GM23248 (cell line): ENCODE data around the gene SAXO1. TPM values are rescaled to one million over a fixed set of nuclear protein-coding genes. Genes with fewer than 3 reads are reported as not detected.

ENCODE experiments used
- DNase-seq: peaks from one replicate; pipeline ENCODE4 v3.0.0-alpha.2; 2015
- H2AFZ ChIP-seq: fragments of 200-600 bp; sonication (generic); 2 replicates; pipeline ENCODE4 v1.6.1; 2016; ENCODE audit warnings: antibody characterized with exemption
- H3F3A ChIP-seq: fragments of 200-600 bp; sonication (generic); 2 replicates; pipeline ENCODE4 v1.6.1; 2016; ENCODE audit warnings: mild to moderate bottlenecking, antibody characterized with exemption, mixed run types; ENCODE audit not compliant: insufficient read depth
- H3K27ac ChIP-seq: fragments of 200-600 bp; sonication (generic); 2 replicates; pipeline ENCODE4 v1.5.1; 2016; ENCODE audit warnings: mild to moderate bottlenecking
- H3K27me3 ChIP-seq: fragments of 200-600 bp; sonication (generic); replicated peaks from 2 replicates; pipeline ENCODE4 v1.6.1; 2016; ENCODE audit warnings: mild to moderate bottlenecking; ENCODE audit not compliant: insufficient read depth
- H3K36me3 ChIP-seq: fragments of 200-600 bp; sonication (generic); 2 replicates; pipeline ENCODE4 v1.6.1; 2016; ENCODE audit warnings: low read depth, mild to moderate bottlenecking
- H3K4me1 ChIP-seq: fragments of 200-600 bp; sonication (generic); 2 replicates; pipeline ENCODE4 v1.6.1; 2016; ENCODE audit warnings: mild to moderate bottlenecking; ENCODE audit not compliant: insufficient read depth
- H3K4me2 ChIP-seq: fragments of 200-600 bp; sonication (generic); one replicate; pipeline ENCODE4 v1.6.1; 2016; ENCODE audit warnings: mild to moderate bottlenecking; ENCODE audit not compliant: unreplicated experiment
- H3K4me3 ChIP-seq: fragments of 200-600 bp; sonication (generic); 2 replicates; pipeline ENCODE4 v1.5.1; 2016; ENCODE audit warnings: mild to moderate bottlenecking
- H3K79me2 ChIP-seq: fragments of 200-600 bp; sonication (generic); 2 replicates; pipeline ENCODE4 v1.6.1; 2016; ENCODE audit warnings: mild to moderate bottlenecking; ENCODE audit not compliant: insufficient read depth
- H3K9ac ChIP-seq: fragments of 200-600 bp; sonication (generic); 2 replicates; pipeline ENCODE4 v1.6.1; 2016; ENCODE audit warnings: mild to moderate bottlenecking
- H3K9me2 ChIP-seq: fragments of 200-600 bp; sonication (generic); 2 replicates; pipeline ENCODE4 v1.6.1; 2016; ENCODE audit warnings: mixed run types, mild to moderate bottlenecking, moderate library complexity; ENCODE audit not compliant: insufficient read depth
- H3K9me3 ChIP-seq: fragments of 200-600 bp; sonication (generic); one replicate; pipeline ENCODE4 v1.6.1; 2017; ENCODE audit warnings: low read depth
- H4K20me1 ChIP-seq: fragments of 200-600 bp; sonication (generic); 2 replicates; pipeline ENCODE4 v1.6.0; 2016; ENCODE audit not compliant: insufficient read depth
- EZH2 ChIP-seq: fragments of 200-600 bp; sonication (generic); IDR thresholded peaks from 2 replicates; pipeline ENCODE4 v1.6.1; 2018; ENCODE audit warnings: antibody characterized with exemption, mild to moderate bottlenecking; ENCODE audit not compliant: insufficient read depth, poor library complexity, severe bottlenecking
- EZH2phosphoT487 ChIP-seq: fragments of 200-600 bp; sonication (generic); IDR thresholded peaks from 2 replicates; pipeline ENCODE4 v1.6.1; 2018; ENCODE audit warnings: antibody characterized with exemption, moderate library complexity, mild to moderate bottlenecking, low read depth; ENCODE audit not compliant: insufficient read depth
- WGBS, 2 experiments: methylation state at CpG; one replicate each; pipeline ENCODE4 v1.1.6; 2015 to 2017; ENCODE audit warnings: low lambda C conversion rate in 2 of 2, low coverage in 1 of 2; ENCODE audit errors: missing lambda C conversion rate in 2 of 2; 5-methylcytosine and 5-hydroxymethylcytosine counted together
- in situ Hi-C: fragments of 300-500 bp; cut with MboI; formaldehyde crosslinking; loops from 2 replicates; pipeline ENCODE4 v1.15.0; 2020
- polyA plus RNA-seq: library from polyadenylated mRNA; unstranded; fragments of >200 nt; fragmentation: Nextera tagmentation; extraction: Ambion mirVana; gene quantifications from 2 replicates; pipeline ENCODE4 v1.2.1, GENCODE V29; 2016
- total RNA-seq: library from RNA; depleted of rRNA; stranded (reverse); fragments of >200 nt; shearing (Covaris generic); gene quantifications from 2 replicates; pipeline ENCODE4 v1.2.3, GENCODE V29; 2014

SAXO1 gene
- total and polyA plus RNA-seq, 2 experiments from 2014 or later, result 0.83 TPM; not detected in 1

DNA sequence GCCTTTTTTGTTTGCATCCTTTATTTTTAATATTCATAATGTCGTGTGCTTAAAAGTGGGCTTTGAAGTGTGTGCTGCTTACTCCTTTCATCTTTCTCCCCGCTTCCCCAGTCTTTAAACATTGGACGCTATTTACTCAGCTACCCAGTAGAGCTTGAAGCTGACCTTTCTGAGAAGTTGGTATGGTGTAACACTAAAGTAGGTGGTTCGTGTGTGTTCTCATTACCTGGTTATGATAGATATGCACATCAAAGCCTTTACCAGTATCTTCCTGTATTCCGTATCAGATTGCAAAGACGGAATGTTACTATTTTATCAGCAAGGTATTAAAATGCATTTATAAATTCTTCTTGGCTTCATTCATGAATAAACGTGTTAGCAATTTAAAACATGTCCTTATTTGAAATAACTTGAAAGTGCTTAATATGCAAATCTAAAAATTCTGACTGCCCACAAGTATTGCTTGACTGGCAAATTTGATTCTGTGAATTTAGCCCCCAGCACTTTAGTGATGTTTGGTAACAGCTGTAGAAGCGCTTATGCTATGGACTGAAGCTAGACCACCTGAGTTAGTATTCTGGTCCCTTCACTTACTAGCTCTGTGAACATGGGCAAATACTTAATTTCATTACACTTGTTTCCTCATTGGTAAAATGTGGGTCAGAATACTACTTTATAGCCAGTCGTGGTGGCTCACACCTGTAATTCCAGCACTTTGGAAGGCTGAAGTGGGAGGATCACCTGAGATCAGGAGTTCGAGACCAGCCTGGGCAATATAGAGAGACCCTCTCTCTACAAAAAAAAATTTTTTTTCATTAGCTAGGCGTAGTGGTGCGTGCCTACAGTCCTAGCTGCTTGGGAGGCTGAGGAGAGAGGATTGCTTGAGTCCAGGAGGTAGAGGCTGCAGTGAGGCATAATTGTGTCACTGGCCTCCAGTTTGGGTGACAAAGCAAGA lies 17.9 kb upstream of the SAXO1 start:
- peaks cover 30% of the 10 kb centered on the region for H3K4me1 ChIP-seq
- 0 out of 2 replicates have a peak, but pooled peaks cover 2% of the 10 kb centered on the region for H3K36me3 ChIP-seq
- H3K9me2 ChIP-seq, result no peaks in the 10 kb centered on the region
- peaks cover 64% of the 10 kb centered on the region for H3F3A ChIP-seq
- DNase-seq, result no peak
- H3K79me2 ChIP-seq, result peaks cover 42% of the 10 kb centered on the region
- peak overlapping the region; percentile 94 for H3K27ac ChIP-seq
- H3K4me2 ChIP-seq, result peak overlapping the region; percentile 98
- peak overlapping the region; percentile 89 for H3K4me3 ChIP-seq
- H2AFZ ChIP-seq, result peak overlapping the region; percentile 95; the same call in 1 of the 2 replicates
- no peaks in the 10 kb centered on the region for H3K27me3 ChIP-seq
- H3K9ac ChIP-seq, result peak overlapping the region; percentile 96
- in situ Hi-C loops, result no loop called here
- WGBS, 2 experiments, result 58 to 64% methylated on average over 12 of the region's 12 CpGs
- no peaks in the 10 kb centered on the region for H3K9me3 ChIP-seq
- TF ChIP-seq EZH2 (no peak), EZH2phosphoT487 (no peak)
- H4K20me1 ChIP-seq, result 0 out of 2 replicates have a peak, but pooled peaks cover 11% of the 10 kb centered on the region

DNA sequence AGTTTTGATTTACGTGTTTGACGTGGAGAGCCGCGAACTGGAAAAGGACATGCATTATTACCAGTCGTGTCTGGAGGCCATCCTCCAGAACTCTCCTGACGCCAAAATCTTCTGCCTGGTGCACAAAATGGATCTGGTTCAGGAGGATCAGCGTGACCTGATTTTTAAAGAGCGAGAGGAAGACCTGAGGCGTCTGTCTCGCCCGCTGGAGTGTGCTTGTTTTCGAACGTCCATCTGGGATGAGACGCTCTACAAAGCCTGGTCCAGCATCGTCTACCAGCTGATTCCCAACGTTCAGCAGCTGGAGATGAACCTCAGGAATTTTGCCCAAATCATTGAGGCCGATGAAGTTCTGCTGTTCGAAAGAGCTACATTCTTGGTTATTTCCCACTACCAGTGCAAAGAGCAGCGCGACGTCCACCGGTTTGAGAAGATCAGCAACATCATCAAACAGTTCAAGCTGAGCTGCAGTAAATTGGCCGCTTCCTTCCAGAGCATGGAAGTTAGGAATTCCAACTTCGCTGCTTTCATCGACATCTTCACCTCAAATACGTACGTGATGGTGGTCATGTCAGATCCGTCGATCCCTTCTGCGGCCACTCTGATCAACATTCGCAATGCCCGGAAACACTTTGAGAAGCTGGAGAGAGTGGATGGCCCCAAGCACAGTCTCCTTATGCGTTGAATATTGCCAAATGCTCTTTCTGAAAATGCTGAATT lies 17.1 kb upstream of the SAXO1 start:
- Histone ChIP-seq H4K20me1 (0 out of 2 replicates have a peak, but pooled peaks cover 11% of the 10 kb centered on the region), H3K4me2 (peak overlapping the region; percentile 98), H3K9me2 (no peaks in the 10 kb centered on the region), H3K79me2 (peaks cover 42% of the 10 kb centered on the region), H3K36me3 (no peaks in the 10 kb centered on the region), H3K27me3 (no peaks in the 10 kb centered on the region), H3K27ac (peak overlapping the region; percentile 94), H3K9ac (peak overlapping the region; percentile 96), H3K4me3 (peak overlapping the region; percentile 89), H3K4me1 (peaks cover 30% of the 10 kb centered on the region), H3K9me3 (no peaks in the 10 kb centered on the region), H2AFZ (peak overlapping the region; percentile 95), H3F3A (peaks cover 60% of the 10 kb centered on the region)
- 2 to 4% methylated on average over 33 of the region's 33 CpGs for WGBS, 2 experiments
- peak; percentile 66 for DNase-seq
- TF ChIP-seq EZH2 (no peak), EZH2phosphoT487 (no peak)
- in situ Hi-C loops, result loop anchor here (25.0 kb wide), 1 partner anchor 1513 kb away; no protein-coding TSS in a partner anchor

DNA sequence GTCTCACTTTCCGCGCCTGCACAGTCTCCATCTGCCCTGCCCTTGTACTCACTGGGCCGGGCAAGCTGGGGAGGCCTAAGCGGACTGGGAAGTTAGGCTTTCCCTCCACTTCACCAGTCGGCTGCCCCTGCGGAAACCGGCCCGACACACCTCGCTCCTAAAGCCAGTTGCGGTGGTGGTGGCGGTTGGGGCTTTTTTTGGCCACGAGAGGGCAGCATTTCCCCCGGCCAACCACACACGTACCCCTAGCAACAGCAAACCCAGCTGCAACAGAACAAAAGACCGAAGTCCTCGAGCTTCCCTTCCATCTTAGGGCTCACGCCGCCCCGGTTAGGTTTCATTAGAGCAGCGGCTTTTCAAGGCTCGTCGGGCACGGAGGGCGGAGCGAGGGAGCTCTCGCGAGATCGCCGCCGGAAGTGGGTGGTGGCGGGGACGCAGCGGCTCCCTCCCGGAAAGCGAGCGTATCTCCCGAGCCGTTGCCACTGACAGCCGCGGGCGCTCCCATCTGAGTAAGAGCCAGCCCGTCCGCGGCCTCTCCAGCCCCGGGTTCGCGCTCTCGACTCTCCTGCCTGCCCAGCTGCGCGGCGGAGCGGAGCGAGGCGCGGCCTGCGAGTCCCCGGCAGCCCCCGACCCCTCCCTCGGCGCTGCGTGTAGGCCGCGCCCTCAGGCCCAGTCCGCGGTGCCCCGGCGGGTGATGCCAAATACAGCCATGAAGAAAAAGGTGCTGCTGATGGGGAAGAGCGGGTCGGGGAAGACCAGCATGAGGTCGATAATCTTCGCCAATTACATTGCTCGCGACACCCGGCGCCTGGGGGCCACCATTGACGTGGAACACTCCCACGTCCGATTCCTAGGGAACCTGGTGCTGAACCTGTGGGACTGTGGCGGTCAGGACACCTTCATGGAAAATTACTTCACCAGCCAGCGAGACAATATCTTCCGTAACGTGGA lies 16.2 kb upstream of the SAXO1 start, which contains the start of gene RRAGA:
RRAGA (plus strand) TSS at position 462 of the 951 bp plus-strand sequence; CDS start at position 695, 233 bp downstream.
- H2AFZ ChIP-seq, result peak within 1 kb of the TSS; percentile 95
- H3K36me3 ChIP-seq, result no peaks in the 10 kb centered on the region
- no peaks in the 10 kb centered on the region for H3K9me2 ChIP-seq
- H3K27ac ChIP-seq, result peak within 1 kb of the TSS; percentile 94
- in situ Hi-C loops, result loop anchor here (25.0 kb wide), 1 partner anchor 1512 kb away; no protein-coding TSS in a partner anchor
- H4K20me1 ChIP-seq, result 0 out of 2 replicates have a peak, but pooled peaks cover 11% of the 10 kb centered on the region
- 1% methylated on average over 59 to 82 of the region's 82 CpGs for WGBS, 2 experiments
- H3K4me3 ChIP-seq, result peak within 1 kb of the TSS; percentile 89
- H3K79me2 ChIP-seq, result peaks cover 42% of the 10 kb centered on the region
- DNase-seq, result peak; percentile 98
- H3K9me3 ChIP-seq, result no peaks in the 10 kb centered on the region
- TF ChIP-seq EZH2, result no peak
- TF ChIP-seq EZH2phosphoT487, result no peak
- peak within 1 kb of the TSS; percentile 98 for H3K4me2 ChIP-seq
- H3K9ac ChIP-seq, result peak within 1 kb of the TSS; percentile 96
- no peaks in the 10 kb centered on the region for H3K27me3 ChIP-seq
- peaks cover 30% of the 10 kb centered on the region for H3K4me1 ChIP-seq
- peaks cover 54% of the 10 kb centered on the region for H3F3A ChIP-seq
